ENCODE results near the gene PDE6A.

GRCh38 chr5:149911031-149911430 is 33.6 kb downstream of the PDE6A start:
- TF ChIP-seq EP300 (IDR thresholded peaks at IDR 0.05) (no peak), CTCF (IDR thresholded peaks at IDR 0.05) (no peak), POLR2A (IDR thresholded peaks at IDR 0.05; ENCODE audit: low read depth) (no peak)
